Activated CD4-positive, alpha-beta memory T cell treated with anti-CD3 and anti-CD28 coated beads for 36 hours (primary cell): ENCODE measurements around the gene FGF2. TPM values are rescaled to one million over a fixed set of nuclear protein-coding genes. Genes with fewer than 3 reads are reported as not detected.
"Not testable (repeated sequence)": the region's sequence is repeated elsewhere in the genome, so short reads cannot be mapped to it uniquely, and the experiment has no call there.

Experiments
- CTCF ChIA-PET: fragments of 350-600 bp; sonication (Branson Sonifier 250); formaldehyde crosslinking; loops from one replicate; lab custom pipeline; 2021; ENCODE audit warnings: antibody characterized with exemption, inconsistent platforms; lab: Charles Lee
- POLR2A ChIA-PET: fragments of 350-600 bp; sonication (Branson Sonifier 250); formaldehyde crosslinking; loops from one replicate; lab custom pipeline; 2021; ENCODE audit warnings: antibody characterized with exemption; lab: Charles Lee
- DNase-seq: peaks from one replicate; pipeline ENCODE4 v3.0.0-alpha.2; 2020
- H3K27ac Mint-ChIP-seq: one replicate; pipeline ENCODE4 v1.8.0; 2021; ENCODE audit warnings: mixed read lengths
- H3K27me3 Mint-ChIP-seq: one replicate; pipeline ENCODE4 v1.8.0; 2021; ENCODE audit warnings: mixed read lengths
- H3K36me3 Mint-ChIP-seq: one replicate; pipeline ENCODE4 v1.8.0; 2021; ENCODE audit warnings: mixed read lengths
- H3K4me1 Mint-ChIP-seq: one replicate; pipeline ENCODE4 v1.8.0; 2021; ENCODE audit warnings: low read depth, mixed read lengths
- H3K4me3 Mint-ChIP-seq: one replicate; pipeline ENCODE4 v1.8.0; 2021; ENCODE audit warnings: mild to moderate bottlenecking, mixed read lengths
- H3K9me3 Mint-ChIP-seq: one replicate; pipeline ENCODE4 v1.8.0; 2021; ENCODE audit warnings: mixed read lengths
- intact Hi-C: fragments of 100-400 bp; cut with micrococcal nuclease; formaldehyde crosslinking; loops from one replicate; pipeline ENCODE4 v1.15.1; 2023
- total RNA-seq, 2 experiments: library from RNA; stranded (reverse); gene quantifications; one replicate each; pipeline ENCODE4 v1.2.3, GENCODE V29; 2021

FGF2 gene
- total RNA-seq, 2 experiments from 2014 or later: 0.36 to 0.56 TPM

- no peaks in the 10 kb centered on the region for H3K36me3 Mint-ChIP-seq
- CTCF ChIA-PET: interaction anchor here (1.0 kb wide), 1 partner anchor 97 kb away, joined by 3 read pairs; no protein-coding TSS in a partner anchor
- no peaks in the 10 kb centered on the region for H3K9me3 Mint-ChIP-seq
- POLR2A ChIA-PET: no interaction called here
- DNase-seq: no peak
- no peaks in the 10 kb centered on the region for H3K4me1 Mint-ChIP-seq
- intact Hi-C loops: no loop called here
- no peak overlapping the region for H3K27ac Mint-ChIP-seq
- H3K4me3 Mint-ChIP-seq: no peak overlapping the region
- H3K27me3 Mint-ChIP-seq: no peaks in the 10 kb centered on the region
These were observed 28.1 kb downstream of the FGF2 start for GRCh38 chr4:122854447-122855352.

- Mint-ChIP-seq H3K36me3 (no peaks in the 10 kb centered on the region), H3K4me1 (no peaks in the 10 kb centered on the region), H3K27me3 (no peaks in the 10 kb centered on the region), H3K27ac (no peak overlapping the region), H3K9me3 (no peaks in the 10 kb centered on the region), H3K4me3 (no peak overlapping the region)
- intact Hi-C loops: no loop called here
- no peak for DNase-seq
- ChIA-PET POLR2A (no interaction called here), CTCF (interaction anchor here (1.0 kb wide), 1 partner anchor 97 kb away, joined by 3 read pairs; no protein-coding TSS in a partner anchor)
These were observed 28.8 kb downstream of the FGF2 start for GRCh38 chr4:122855353-122855890.

GRCh38 chr4:122857160-122857559, 30.5 kb downstream of the FGF2 start:
- POLR2A ChIA-PET: no interaction called here
- no peak for DNase-seq
- intact Hi-C loops: no loop called here
- Mint-ChIP-seq H3K27me3 (peaks cover 4% of the 10 kb centered on the region), H3K27ac (no peak overlapping the region), H3K36me3 (no peaks in the 10 kb centered on the region), H3K4me3 (no peak overlapping the region), H3K9me3 (no peaks in the 10 kb centered on the region), H3K4me1 (no peaks in the 10 kb centered on the region)
- CTCF ChIA-PET: no interaction called here

GRCh38 chr4:122858705-122859104, 32.1 kb downstream of the FGF2 start:
- intact Hi-C loops: no loop called here
- no peak for DNase-seq
- ChIA-PET POLR2A (no interaction called here), CTCF (no interaction called here)
- no peak overlapping the region for H3K27ac Mint-ChIP-seq
- H3K27me3 Mint-ChIP-seq: peaks cover 4% of the 10 kb centered on the region
- no peaks in the 10 kb centered on the region for H3K36me3 Mint-ChIP-seq
- no peak overlapping the region for H3K4me3 Mint-ChIP-seq
- no peaks in the 10 kb centered on the region for H3K9me3 Mint-ChIP-seq
- no peaks in the 10 kb centered on the region for H3K4me1 Mint-ChIP-seq

- POLR2A ChIA-PET: no interaction called here
- intact Hi-C loops: no loop called here
- no peak for DNase-seq
- H3K27ac Mint-ChIP-seq: no peak overlapping the region
- H3K36me3 Mint-ChIP-seq: no peaks in the 10 kb centered on the region
- peaks cover 4% of the 10 kb centered on the region for H3K27me3 Mint-ChIP-seq
- CTCF ChIA-PET: no interaction called here
- H3K4me3 Mint-ChIP-seq: no peak overlapping the region
- no peaks in the 10 kb centered on the region for H3K9me3 Mint-ChIP-seq
- H3K4me1 Mint-ChIP-seq: no peaks in the 10 kb centered on the region
These were observed 34.7 kb downstream of the FGF2 start for GRCh38 chr4:122861172-122861943.

- DNase-seq: no peak
- H3K27ac Mint-ChIP-seq: no peak overlapping the region
- H3K4me3 Mint-ChIP-seq: no peak overlapping the region
- POLR2A ChIA-PET: no interaction called here
- CTCF ChIA-PET: no interaction called here
- peaks cover 3% of the 10 kb centered on the region for H3K9me3 Mint-ChIP-seq
- intact Hi-C loops: no loop called here
- H3K36me3 Mint-ChIP-seq: no peaks in the 10 kb centered on the region
- no peaks in the 10 kb centered on the region for H3K4me1 Mint-ChIP-seq
- H3K27me3 Mint-ChIP-seq: peaks cover 4% of the 10 kb centered on the region
These were observed 37.0 kb downstream of the FGF2 start for GRCh38 chr4:122863639-122864038.

GRCh38 chr4:122865425-122865824, 38.8 kb downstream of the FGF2 start:
- intact Hi-C loops: no loop called here
- Mint-ChIP-seq H3K4me3 (no peak overlapping the region), H3K4me1 (no peaks in the 10 kb centered on the region), H3K27ac (no peak overlapping the region), H3K9me3 (peaks cover 3% of the 10 kb centered on the region), H3K27me3 (peaks cover 4% of the 10 kb centered on the region), H3K36me3 (no peaks in the 10 kb centered on the region)
- DNase-seq: no peak
- CTCF ChIA-PET: no interaction called here
- POLR2A ChIA-PET: no interaction called here

- DNase-seq, H3K36me3 Mint-ChIP-seq, intact Hi-C loops, H3K9me3 Mint-ChIP-seq, H3K27ac Mint-ChIP-seq, H3K4me1 Mint-ChIP-seq, POLR2A ChIA-PET, H3K4me3 Mint-ChIP-seq: not testable (repeated sequence)
- peaks cover 24% of the 10 kb centered on the region for H3K27me3 Mint-ChIP-seq
- CTCF ChIA-PET: interaction anchor here (0.6 kb wide), 1 partner anchor 55 kb away, joined by 4 read pairs; no protein-coding TSS in a partner anchor
These were observed 41.6 kb downstream of the FGF2 start for GRCh38 chr4:122868235-122868634.

- Mint-ChIP-seq H3K36me3 (no peaks in the 10 kb centered on the region), H3K9me3 (peaks cover 3% of the 10 kb centered on the region), H3K4me3 (no peak overlapping the region), H3K27me3 (peaks cover 31% of the 10 kb centered on the region), H3K27ac (no peak overlapping the region), H3K4me1 (no peaks in the 10 kb centered on the region)
- POLR2A ChIA-PET: no interaction called here
- CTCF ChIA-PET: interaction anchor here (1.3 kb wide), 1 partner anchor 116 kb away, joined by 4 read pairs; no protein-coding TSS in a partner anchor
- intact Hi-C loops: no loop called here
- no peak for DNase-seq
These were observed 46.5 kb downstream of the FGF2 start for GRCh38 chr4:122873146-122873545.

- no peak for DNase-seq
- intact Hi-C loops: no loop called here
- POLR2A ChIA-PET: no interaction called here
- Mint-ChIP-seq H3K36me3 (no peaks in the 10 kb centered on the region), H3K4me3 (no peak overlapping the region), H3K27me3 (peaks cover 31% of the 10 kb centered on the region), H3K27ac (no peak overlapping the region), H3K9me3 (no peaks in the 10 kb centered on the region), H3K4me1 (no peaks in the 10 kb centered on the region)
- CTCF ChIA-PET: interaction anchor here (1.3 kb wide), 1 partner anchor 117 kb away, joined by 4 read pairs; no protein-coding TSS in a partner anchor
These were observed 47.4 kb downstream of the FGF2 start for GRCh38 chr4:122873821-122874593.

GRCh38 chr4:122875949-122876348, 49.3 kb downstream of the FGF2 start:
- Mint-ChIP-seq H3K27ac (no peak overlapping the region), H3K4me1 (no peaks in the 10 kb centered on the region), H3K4me3 (no peak overlapping the region), H3K27me3 (peaks cover 26% of the 10 kb centered on the region), H3K36me3 (peaks cover 6% of the 10 kb centered on the region), H3K9me3 (peaks cover 5% of the 10 kb centered on the region)
- DNase-seq: no peak
- ChIA-PET CTCF (no interaction called here), POLR2A (no interaction called here)
- intact Hi-C loops: no loop called here
